Measurements from ENCODE around the gene LDB2.

LDB2 gene

DNA sequence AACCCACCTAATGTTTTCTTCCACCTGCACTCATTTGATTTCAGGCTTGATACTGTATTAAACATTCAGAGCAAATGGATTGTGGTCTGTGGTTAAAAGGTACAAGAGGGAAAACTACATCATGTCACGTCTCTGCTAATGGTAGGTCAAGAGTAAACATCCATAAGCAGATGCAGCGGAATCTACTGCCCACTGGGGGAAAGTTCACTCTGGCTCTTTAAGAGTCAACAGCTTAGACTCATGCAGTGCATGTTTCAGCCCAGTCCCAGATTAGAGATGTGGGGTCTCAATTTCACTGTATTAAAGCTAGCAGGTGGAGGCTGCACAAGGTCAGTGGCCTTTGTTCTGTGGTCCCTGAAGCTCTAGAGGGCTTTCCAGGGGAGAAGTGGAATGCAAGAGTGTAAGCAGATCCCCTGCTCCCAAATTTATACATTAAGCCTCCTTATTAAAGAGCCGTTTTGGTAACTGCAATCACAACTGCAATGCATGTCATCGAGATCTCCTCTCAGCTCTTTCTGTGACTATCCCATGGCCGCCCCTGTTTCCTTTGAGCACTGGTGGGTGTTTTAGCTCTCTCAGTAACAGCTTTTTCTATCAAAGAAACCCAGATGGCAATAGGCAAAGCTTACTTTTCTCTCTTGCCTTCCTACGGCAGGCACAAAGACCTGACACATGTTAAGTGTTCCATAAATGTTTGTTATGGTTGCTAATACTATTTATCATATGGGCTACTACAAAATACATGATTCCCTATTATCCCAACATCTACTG is 53.4 kb downstream of the LDB2 start:
- TF ChIP-seq, protein P1, sequence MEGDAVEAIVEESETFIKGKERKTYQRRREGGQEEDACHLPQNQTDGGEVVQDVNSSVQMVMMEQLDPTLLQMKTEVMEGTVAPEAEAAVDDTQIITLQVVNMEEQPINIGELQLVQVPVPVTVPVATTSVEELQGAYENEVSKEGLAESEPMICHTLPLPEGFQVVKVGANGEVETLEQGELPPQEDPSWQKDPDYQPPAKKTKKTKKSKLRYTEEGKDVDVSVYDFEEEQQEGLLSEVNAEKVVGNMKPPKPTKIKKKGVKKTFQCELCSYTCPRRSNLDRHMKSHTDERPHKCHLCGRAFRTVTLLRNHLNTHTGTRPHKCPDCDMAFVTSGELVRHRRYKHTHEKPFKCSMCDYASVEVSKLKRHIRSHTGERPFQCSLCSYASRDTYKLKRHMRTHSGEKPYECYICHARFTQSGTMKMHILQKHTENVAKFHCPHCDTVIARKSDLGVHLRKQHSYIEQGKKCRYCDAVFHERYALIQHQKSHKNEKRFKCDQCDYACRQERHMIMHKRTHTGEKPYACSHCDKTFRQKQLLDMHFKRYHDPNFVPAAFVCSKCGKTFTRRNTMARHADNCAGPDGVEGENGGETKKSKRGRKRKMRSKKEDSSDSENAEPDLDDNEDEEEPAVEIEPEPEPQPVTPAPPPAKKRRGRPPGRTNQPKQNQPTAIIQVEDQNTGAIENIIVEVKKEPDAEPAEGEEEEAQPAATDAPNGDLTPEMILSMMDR (IDR thresholded peaks at IDR 0.05): no peak
- Histone ChIP-seq H3K27ac (no peak overlapping the region), H3K4me3 (no peak overlapping the region)
- DNase-seq (ENCODE audit: low spot score): no peak

DNA sequence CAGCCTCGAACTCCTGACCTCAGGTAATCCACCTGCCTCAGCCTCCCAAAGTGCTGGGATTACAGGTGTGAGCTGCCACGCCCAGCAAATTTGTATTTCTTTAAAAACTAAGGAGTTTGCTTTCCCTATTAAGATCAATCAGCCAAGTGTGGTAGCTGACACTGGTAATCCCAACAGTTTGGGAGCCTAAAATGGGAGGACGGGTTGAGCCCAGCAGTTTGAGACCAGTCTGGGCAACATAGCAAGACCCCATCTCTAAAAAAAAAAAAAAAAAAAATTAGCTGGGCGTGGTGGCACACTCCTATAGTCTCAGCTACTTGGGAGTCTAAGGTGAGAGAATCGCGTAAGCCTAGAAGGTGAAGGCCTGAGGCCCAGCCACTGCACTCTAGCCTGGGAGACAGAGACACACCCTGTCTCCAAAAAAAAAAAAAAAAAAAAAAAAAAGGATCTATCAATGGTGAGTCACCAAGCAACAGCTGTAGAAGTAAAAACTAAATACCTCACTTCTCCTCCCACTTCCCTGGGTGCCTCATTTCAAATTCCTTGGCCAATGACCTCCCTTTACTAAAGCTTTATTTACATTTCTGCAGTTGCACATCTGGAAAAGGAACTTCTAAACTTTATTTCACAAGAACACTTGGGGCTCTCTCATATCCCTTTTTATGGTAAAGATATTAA is 54.5 kb downstream of the LDB2 start:
- DNase-seq (ENCODE audit: low spot score): no peak
- Histone ChIP-seq H3K27ac (no peak overlapping the region), H3K4me3 (no peak overlapping the region)
- TF ChIP-seq, protein P1 (IDR thresholded peaks at IDR 0.05): no peak

DNA sequence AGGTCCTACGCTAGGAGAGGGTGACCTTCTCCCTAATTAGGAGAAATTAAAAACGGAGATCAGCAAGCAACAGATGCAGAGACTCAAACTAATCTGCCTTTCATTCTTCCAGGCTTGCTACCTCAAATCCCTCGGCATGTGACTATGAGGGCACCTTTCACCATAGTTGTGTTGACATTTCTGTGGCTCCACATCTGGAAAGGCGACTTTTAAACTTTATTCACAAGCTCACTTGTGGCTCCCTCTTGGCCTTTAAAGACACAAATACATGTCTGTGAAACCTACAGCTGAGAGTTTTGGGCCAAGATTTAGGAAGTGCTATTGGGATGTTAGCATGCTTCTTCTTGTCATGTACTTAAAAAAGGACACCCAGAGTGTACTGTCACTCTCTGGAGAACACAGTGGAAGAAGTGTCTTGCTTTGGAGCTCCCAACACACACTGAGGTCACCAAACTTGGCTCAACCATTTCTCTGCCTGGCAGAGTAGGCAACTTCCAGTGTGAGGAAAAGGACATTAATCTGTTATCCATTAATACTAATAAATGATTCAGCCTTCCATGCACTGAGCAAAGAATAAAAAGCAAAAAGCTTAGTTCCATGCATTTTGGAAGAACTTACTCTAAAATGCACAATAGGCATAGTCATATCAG is 60.1 kb downstream of the LDB2 start:
- TF ChIP-seq, protein P1 (IDR thresholded peaks at IDR 0.05): no peak
- DNase-seq (ENCODE audit: low spot score): no peak
- Histone ChIP-seq H3K4me3 (no peak overlapping the region), H3K27ac (no peak overlapping the region)

DNA sequence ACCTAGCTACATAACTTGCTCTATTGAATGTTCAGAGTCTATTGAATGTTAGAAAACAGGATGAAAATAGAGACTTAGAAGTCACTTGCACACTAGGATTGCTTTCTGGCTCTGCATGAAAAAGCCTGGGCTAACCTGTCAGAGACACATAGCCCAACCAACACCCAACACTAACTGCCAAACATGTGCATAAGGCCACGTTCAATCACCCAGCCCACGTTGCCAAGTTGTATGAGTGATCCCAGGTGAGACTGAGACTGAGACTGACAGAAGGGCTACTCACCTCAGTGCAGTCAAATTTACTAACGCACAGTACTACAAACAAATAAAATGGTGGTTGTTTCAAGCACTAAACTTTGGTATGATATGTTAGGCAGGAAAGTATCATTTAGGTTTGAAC is 61.0 kb downstream of the LDB2 start:
- TF ChIP-seq, protein P1 (IDR thresholded peaks at IDR 0.05): no peak
- H3K4me3 ChIP-seq: no peak overlapping the region
- DNase-seq (ENCODE audit: low spot score): no peak
- no peak overlapping the region for H3K27ac ChIP-seq

DNA sequence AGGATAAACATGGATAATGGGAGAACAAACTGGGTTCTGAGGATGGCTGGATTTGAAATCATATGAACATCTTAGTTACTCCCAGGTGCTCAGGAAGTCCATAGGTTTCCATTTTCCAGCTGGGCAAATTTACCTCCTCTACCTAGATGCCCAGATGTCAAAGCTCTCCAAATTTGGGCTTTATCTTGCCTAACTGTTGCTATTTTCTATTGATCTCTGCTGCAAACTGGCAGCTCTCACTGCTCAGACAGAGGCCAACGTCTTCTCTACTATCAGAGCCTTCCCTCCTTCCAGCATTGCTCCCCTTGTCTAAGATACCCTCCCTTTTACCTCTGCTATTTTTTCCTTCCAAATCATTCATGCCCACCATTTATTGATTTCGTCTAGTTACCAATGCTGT is 62.1 kb downstream of the LDB2 start:
- TF ChIP-seq, protein P1 (IDR thresholded peaks at IDR 0.05): no peak
- no peak for DNase-seq (ENCODE audit: low spot score)
- H3K27ac ChIP-seq: no peak overlapping the region
- no peak overlapping the region for H3K4me3 ChIP-seq

DNA sequence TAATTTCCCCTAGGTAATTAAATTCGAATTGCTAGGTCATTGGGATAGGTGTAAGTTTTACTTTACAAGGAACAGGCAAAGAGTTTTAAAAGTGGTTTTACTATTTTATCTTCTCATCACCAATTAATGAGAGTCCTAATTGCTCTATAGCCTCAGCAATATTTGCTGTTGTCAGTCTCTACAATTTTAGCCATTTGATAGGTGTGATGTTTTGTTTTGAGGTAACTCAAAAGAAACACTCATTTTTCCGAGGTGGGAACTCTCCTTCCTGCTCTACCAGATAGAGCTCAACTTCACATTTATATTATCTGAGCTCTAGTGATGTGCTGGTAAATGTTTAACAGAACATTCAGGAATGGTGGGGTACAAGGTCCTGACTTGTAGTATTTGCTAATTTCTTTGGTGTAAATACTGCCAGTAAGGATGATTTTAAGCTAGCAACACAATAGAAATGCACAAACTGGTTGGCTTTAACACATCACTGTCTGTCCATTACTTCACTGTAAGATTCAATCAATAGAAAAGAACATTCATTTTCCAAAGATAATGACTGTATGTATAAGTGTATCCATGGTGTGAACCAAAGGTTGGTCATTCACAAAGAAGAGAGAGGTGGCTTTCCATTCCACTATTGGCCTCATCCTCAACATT is 62.7 kb downstream of the LDB2 start:
- no peak for DNase-seq (ENCODE audit: low spot score)
- Histone ChIP-seq H3K27ac (no peak overlapping the region), H3K4me3 (no peak overlapping the region)
- TF ChIP-seq, protein P1 (IDR thresholded peaks at IDR 0.05): no peak
